HepG2 (cell line): ENCODE measurements around the gene GPAM. TPM values are rescaled to one million over a fixed set of nuclear protein-coding genes. Genes with fewer than 3 reads are reported as not detected.
A peak's percentile ranks its signal among the peaks of the same experiment; 100 is the strongest.

ENCODE experiments used
- CREM ChIP-seq, 2 experiments: sonication (generic) in 1 of 2; formaldehyde crosslinking in 1 of 2; IDR thresholded peaks; 2 replicates each; pipeline versions ENCODE4 v1.4.0 to v1.6.1; 2016 to 2020; ENCODE audit warnings: antibody characterized with exemption in 1 of 2, mild to moderate bottlenecking in 1 of 2, missing genetic modification reagents in 1 of 2
- ELF3 ChIP-seq: IDR thresholded peaks from 2 replicates; pipeline ENCODE4 v1.6.1; 2016; ENCODE audit warnings: missing genetic modification reagents, missing compliant biosample characterization
- FOXA3 ChIP-seq: IDR thresholded peaks from 2 replicates; pipeline ENCODE4 v1.6.1; 2016; ENCODE audit warnings: missing genetic modification reagents, missing compliant biosample characterization
- FOXO4 ChIP-seq: sonication (generic); formaldehyde crosslinking; conservative IDR thresholded peaks from 2 replicates; pipeline ENCODE4 v1.8.1; 2023; ENCODE audit warnings: missing genetic modification reagents
- FOXP4 ChIP-seq: sonication (generic); formaldehyde crosslinking; IDR thresholded peaks from 2 replicates; pipeline ENCODE4 v1.4.0; 2020; ENCODE audit warnings: missing genetic modification reagents
- HDAC2 ChIP-seq: sonication (generic); formaldehyde crosslinking; IDR thresholded peaks from 2 replicates; pipeline ENCODE4 v1.4.0; 2020; ENCODE audit warnings: missing genetic modification reagents
- HMG20B ChIP-seq: conservative IDR thresholded peaks from 2 replicates; pipeline ENCODE4 v1.6.1; 2016; ENCODE audit warnings: missing genetic modification reagents, missing compliant biosample characterization
- HNF1A ChIP-seq, 2 experiments: sonication (generic) in 1 of 2; formaldehyde crosslinking in 1 of 2; IDR thresholded peaks; 2 replicates each; pipeline versions ENCODE4 v1.4.0 to v1.6.1; 2016 to 2020; ENCODE audit warnings: borderline replicate concordance in 1 of 2, low read depth in 1 of 2, mild to moderate bottlenecking in 1 of 2, missing genetic modification reagents in 1 of 2
- HNF4G ChIP-seq, 2 experiments: sonication (generic) in 1 of 2; formaldehyde crosslinking in 1 of 2; IDR thresholded peaks; 2 replicates each; pipeline versions ENCODE4 v1.4.0 to v1.6.1; 2011 to 2020; ENCODE audit warnings: borderline replicate concordance in 2 of 2, low read depth in 2 of 2, mild to moderate bottlenecking in 2 of 2, low read length in 1 of 2, missing genetic modification reagents in 1 of 2, moderate library complexity in 1 of 2
- HOXA5 ChIP-seq: sonication (generic); formaldehyde crosslinking; IDR thresholded peaks from 2 replicates; pipeline ENCODE4 v1.4.0; 2020; ENCODE audit warnings: missing genetic modification reagents
- NCOA2 ChIP-seq: sonication (generic); formaldehyde crosslinking; IDR thresholded peaks from 2 replicates; pipeline ENCODE4 v1.8.0; 2022; ENCODE audit warnings: inconsistent platforms
- NCOR1 ChIP-seq: fragments of 200-600 bp; sonication (generic); IDR thresholded peaks from 2 replicates; pipeline ENCODE4 v1.7.0; 2017; ENCODE audit warnings: antibody characterized with exemption, low read length, borderline replicate concordance
- PHF21A ChIP-seq: sonication (generic); formaldehyde crosslinking; IDR thresholded peaks from 2 replicates; pipeline ENCODE4 v1.5.0; 2020; ENCODE audit warnings: mild to moderate bottlenecking, missing genetic modification reagents
- PITX1 ChIP-seq: sonication (generic); formaldehyde crosslinking; IDR thresholded peaks from 2 replicates; pipeline ENCODE4 v1.5.1; 2020; ENCODE audit warnings: mild to moderate bottlenecking, missing genetic modification reagents
- POLR2AphosphoS5 ChIP-seq: IDR thresholded peaks from 2 replicates; pipeline ENCODE4 v1.6.1; 2012; ENCODE audit warnings: low read depth, low read length
- SIX4 ChIP-seq: sonication (generic); formaldehyde crosslinking; IDR thresholded peaks from 2 replicates; pipeline ENCODE4 v1.4.0; 2020; ENCODE audit warnings: missing genetic modification reagents
- SOX13 ChIP-seq, 3 experiments: fragments of 450-650 bp in 1 of 3; sonication (generic) in 1 of 3; formaldehyde crosslinking in 1 of 3; IDR thresholded peaks in 2 of 3; conservative IDR thresholded peaks in 1 of 3; 2 replicates each; pipeline versions ENCODE4 v1.5.0 to v1.6.1; 2016 to 2020; ENCODE audit warnings: antibody characterized with exemption in 1 of 3, mild to moderate bottlenecking in 1 of 3, missing compliant biosample characterization in 1 of 3, missing genetic modification reagents in 1 of 3, moderate library complexity in 1 of 3
- SOX6 ChIP-seq, 2 experiments: fragments of 450-650 bp in 1 of 2; sonication (generic) in 1 of 2; formaldehyde crosslinking in 1 of 2; IDR thresholded peaks; 2 replicates each; pipeline versions ENCODE4 v1.4.0 to v1.6.1; 2017 to 2020; ENCODE audit warnings: antibody characterized with exemption in 1 of 2, mild to moderate bottlenecking in 1 of 2, missing genetic modification reagents in 1 of 2
- ZNF24 ChIP-seq: fragments of 450-650 bp; IDR thresholded peaks from 2 replicates; pipeline ENCODE4 v1.6.1; 2017; ENCODE audit warnings: antibody characterized with exemption, mild to moderate bottlenecking
- ZNF556 ChIP-seq: sonication (generic); formaldehyde crosslinking; IDR thresholded peaks from 2 replicates; pipeline ENCODE4 v1.4.0; 2020; ENCODE audit warnings: mild to moderate bottlenecking, missing genetic modification reagents, borderline replicate concordance
- ZNF772 ChIP-seq: sonication (generic); formaldehyde crosslinking; IDR thresholded peaks from 2 replicates; pipeline ENCODE4 v1.5.0; 2020; ENCODE audit warnings: mild to moderate bottlenecking, missing genetic modification reagents
- polyA plus RNA-seq, 8 experiments: library from polyadenylated mRNA; depleted of rRNA in 3 of 8; stranded (reverse) in 7 of 8; unstranded in 1 of 8; fragments of >200 nt; fragmentation: Illumina TruSeq in 4 of 8; extraction: Trizol in 4 of 8; gene quantifications; 2 replicates each; pipeline versions ENCODE4 v1.2.1 to v1.2.3, GENCODE V29; 2011 to 2016; ENCODE audit warnings: low read depth in 4 of 8, missing spikeins in 1 of 8, mixed read lengths in 1 of 8; ENCODE audit not compliant: insufficient read depth in 1 of 8
- total RNA-seq, 5 experiments: library from RNA; depleted of rRNA; stranded (reverse); fragments of >200 nt; fragmentation: Illumina TruSeq; extraction: Trizol; gene quantifications; 2 replicates each; pipeline ENCODE4 v1.2.3, GENCODE V29; 2016; ENCODE audit warnings: low read depth in 1 of 5

Gene GPAM
- total and polyA plus RNA-seq, 2 of the 13 experiments (the other 11 are each of a cell fraction or from before 2014, with no cell fraction given), result 36.8 to 140 TPM

GRCh38 chr10:112223725-112224124 lies 40.2 kb upstream of the GPAM start (continued):
- no peak for TF ChIP-seq ZNF556 (CRISPR knock-in tag)
- TF ChIP-seq NCOR1, result peak; percentile 32; the same call in 1 of the 2 replicates
- peak; percentile 76; the same call in 1 of the 2 replicates for TF ChIP-seq HNF4G (IDR thresholded peaks at IDR 0.05; ENCODE audit: borderline replicate concordance, low read depth, low read length)
- no peak for TF ChIP-seq HNF4G (CRISPR knock-in tag; IDR thresholded peaks at IDR 0.05; ENCODE audit: borderline replicate concordance, low read depth)
- TF ChIP-seq SOX6 (IDR thresholded peaks at IDR 0.05), result no peak
- peak; percentile 66 for TF ChIP-seq SOX6 (CRISPR knock-in tag; IDR thresholded peaks at IDR 0.05)
- TF ChIP-seq FOXO4 (CRISPR knock-in tag), result no peak
- TF ChIP-seq HOXA5 (CRISPR knock-in tag), result 0 out of 2 replicates have a peak, but pooled peaks have one; percentile 17
- TF ChIP-seq PITX1 (CRISPR knock-in tag), result peak; percentile 36; the same call in 1 of the 2 replicates
- TF ChIP-seq FOXA3 (CRISPR knock-in tag), result peak; percentile 52
- TF ChIP-seq HMG20B (CRISPR knock-in tag), result no peak
- TF ChIP-seq HNF1A (IDR thresholded peaks at IDR 0.05; ENCODE audit: low read depth), result no peak
- 0 out of 2 replicates have a peak, but pooled peaks have one; percentile 36 for TF ChIP-seq HNF1A (CRISPR knock-in tag; IDR thresholded peaks at IDR 0.05; ENCODE audit: borderline replicate concordance)
- 0 out of 2 replicates have a peak, but pooled peaks have one; percentile 30 for TF ChIP-seq FOXP4 (CRISPR knock-in tag)
- TF ChIP-seq ZNF772 (CRISPR knock-in tag), result no peak
- TF ChIP-seq PHF21A (CRISPR knock-in tag), result peak; percentile 10; the same call in 1 of the 2 replicates
- TF ChIP-seq SIX4 (CRISPR knock-in tag), result peak; percentile 61
- TF ChIP-seq ZNF24, result no peak
- TF ChIP-seq SOX13 (IDR thresholded peaks at IDR 0.05), result no peak
- TF ChIP-seq SOX13 (CRISPR knock-in tag; conservative IDR thresholded peaks at IDR 0.05 in 1 of 2, IDR thresholded peaks at IDR 0.05 in 1 of 2), result peak in 1 of 2 experiments; percentile 68; a peak in 2 of 4 replicates
- TF ChIP-seq CREM (IDR thresholded peaks at IDR 0.05), result peak; percentile 36; the same call in 1 of the 2 replicates
- no peak for TF ChIP-seq CREM (CRISPR knock-in tag; IDR thresholded peaks at IDR 0.05)
- peak; percentile 34; the same call in 1 of the 2 replicates for TF ChIP-seq HDAC2 (CRISPR knock-in tag)
- peak; percentile 18; the same call in 1 of the 2 replicates for TF ChIP-seq POLR2AphosphoS5
- TF ChIP-seq NCOA2 (CRISPR knock-in tag), result peak; percentile 72
- TF ChIP-seq ELF3 (CRISPR knock-in tag), result peak; percentile 62
